GM19240 (cell line): ENCODE measurements around the gene CDC5L.

Experiments
- DNase-seq: peaks from one replicate; pipeline ENCODE4 v3.0.0; 2011; ENCODE audit warnings: low spot score; ENCODE audit not compliant: insufficient read length

Gene CDC5L

DNA sequence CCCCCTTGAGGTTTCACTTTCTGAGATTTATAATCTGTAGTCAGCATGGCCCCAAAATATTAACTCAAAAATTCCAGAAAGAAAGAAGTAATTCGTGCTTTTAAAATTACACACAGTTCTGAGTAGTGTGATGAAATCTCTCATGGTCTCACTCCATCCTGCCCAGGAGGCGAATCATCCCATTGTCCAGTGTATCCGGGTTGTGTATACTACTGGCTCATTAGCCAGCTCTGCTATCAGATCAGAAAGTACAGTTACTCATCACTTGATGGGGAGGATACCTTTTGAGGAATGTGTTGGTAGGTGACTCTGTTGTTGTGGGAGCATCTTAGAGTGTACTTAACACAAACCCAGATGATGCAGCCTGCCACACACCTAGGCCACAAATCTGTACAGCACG is 65.2 kb downstream of the CDC5L start:
- DNase-seq, result no peak

DNA sequence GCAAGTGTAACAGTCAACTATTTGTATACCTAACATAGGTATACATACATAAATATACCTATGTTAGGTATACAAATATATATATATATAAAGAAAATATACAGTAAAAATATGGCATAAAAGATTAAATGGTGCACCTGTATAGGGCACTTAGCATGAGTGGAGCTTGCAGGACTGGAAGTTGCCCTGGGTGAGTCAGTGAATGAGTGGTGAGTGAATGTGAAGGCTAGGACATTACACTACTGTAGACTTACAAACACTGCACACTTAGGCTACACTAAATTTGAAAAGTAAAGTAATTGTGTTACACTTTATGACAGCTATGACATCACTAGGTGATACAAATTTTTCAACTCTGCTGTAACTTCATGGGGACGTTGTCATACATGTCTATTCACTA is 65.6 kb downstream of the CDC5L start:
- DNase-seq, result no peak

DNA sequence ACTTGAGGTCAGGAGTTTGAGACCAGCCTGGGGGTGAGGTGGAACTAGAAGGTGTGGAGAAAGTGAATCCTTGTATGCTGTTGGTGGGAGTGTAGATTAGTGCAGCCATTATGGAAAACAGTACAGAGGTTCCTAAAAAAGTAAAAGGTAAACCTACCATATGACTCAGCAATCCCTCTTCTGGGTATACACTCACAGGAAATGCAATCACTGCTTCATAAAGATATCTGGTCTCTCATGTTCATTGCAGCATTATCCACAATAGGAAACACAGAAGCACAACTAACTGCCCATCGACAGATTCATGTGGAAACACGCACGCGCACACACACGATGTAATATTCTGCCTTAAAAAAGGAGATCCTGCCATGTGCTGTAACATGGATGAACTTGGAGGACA is 66.7 kb downstream of the CDC5L start:
- no peak for DNase-seq

DNA sequence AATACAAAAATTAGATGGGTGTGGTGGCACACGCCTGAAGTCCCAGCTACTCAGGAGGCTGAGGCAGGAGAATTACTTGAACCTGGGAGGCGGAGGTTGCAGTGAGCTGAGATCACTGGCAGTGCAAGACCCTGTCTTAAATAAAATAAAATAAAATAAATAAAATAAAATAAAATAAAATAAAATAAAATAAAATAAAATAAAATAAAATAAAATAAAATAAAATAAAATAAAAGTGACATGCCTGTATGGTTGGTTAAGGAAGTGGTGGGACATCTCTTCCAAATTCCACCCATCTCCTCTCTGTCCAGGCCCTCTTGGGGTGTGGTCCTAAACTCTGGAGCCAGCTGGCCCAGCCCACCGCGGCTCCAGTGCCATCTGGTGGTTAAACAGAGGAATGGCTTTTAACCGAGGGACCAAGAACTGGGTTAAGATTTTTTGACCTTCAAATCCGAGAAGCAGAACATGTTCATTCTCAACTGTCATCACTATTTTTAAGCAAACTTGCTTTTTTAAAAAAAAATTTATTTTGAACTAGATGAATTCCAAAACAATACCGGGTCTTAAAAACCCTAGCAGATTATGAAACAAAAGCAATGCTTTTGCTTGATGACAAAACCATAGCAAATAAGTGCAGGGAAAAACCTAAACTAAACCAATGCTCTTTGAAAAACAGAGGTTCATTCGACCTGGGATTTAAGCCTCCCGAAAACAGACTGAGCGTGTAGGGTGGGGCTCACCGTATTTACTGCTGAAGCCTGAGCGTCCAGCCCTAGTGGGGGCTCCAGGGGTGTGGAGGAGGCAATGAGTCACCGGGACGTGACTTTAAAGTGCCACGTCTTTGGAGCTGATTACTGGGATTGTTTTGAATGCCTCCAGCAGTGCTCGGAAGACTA is 68.8 kb downstream of the CDC5L start:
- peak; percentile 66 for DNase-seq

DNA sequence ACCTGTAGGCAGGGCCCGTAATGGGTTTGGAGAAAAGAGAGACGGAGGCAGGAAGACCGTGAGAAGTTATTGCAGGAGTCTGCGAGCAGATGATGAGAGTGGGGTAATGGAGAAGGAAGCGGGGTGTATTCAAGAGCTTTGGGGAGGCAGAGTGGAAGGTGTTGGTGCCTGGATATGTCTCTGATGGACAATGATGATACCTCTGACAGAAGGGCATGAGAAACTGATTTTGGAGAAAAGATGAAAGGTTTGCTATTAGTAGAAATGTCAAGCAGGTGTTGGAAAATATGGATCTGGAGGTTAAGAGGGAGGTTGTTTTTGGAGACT is 69.4 kb downstream of the CDC5L start:
- DNase-seq, result no peak

DNA sequence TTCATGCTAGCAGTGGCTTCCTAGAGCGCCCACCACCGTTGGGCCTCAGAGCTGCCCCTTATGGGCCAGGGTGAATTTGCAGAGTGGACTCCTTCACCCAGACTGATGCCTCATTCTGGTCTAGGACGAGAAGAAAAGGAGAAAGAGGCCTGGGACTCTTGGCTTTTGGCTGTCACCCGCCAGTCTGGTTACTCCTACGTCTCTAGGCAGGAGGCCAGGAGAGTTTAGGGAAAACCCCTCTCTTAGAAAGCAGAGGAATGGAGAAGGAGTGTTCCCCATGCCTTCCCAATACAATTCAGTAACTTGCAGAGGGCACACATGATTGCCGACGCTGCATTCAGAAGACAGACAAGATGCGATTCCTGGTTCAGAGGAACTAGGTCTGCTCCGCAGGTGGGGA is 70.1 kb downstream of the CDC5L start:
- no peak for DNase-seq

DNA sequence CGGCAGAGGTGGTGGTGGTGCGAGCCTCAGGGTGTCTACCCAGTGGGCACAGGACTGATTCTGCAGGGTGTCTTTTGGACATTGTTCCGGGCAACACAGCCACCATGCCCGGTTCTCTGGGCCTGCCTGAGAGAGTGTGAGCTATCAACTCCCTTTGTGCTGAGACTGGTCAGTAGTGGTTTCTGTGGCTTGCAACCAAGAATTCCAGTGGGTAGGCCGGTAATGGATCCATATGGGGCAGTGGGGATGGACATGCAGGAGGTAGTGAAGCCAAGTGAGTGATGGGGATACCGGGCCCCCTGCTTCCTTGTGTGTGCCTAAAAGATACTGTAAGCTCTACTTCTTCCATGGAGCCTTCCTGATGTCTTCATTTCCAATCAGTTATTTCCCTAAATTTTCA is 71.0 kb downstream of the CDC5L start:
- DNase-seq, result no peak

DNA sequence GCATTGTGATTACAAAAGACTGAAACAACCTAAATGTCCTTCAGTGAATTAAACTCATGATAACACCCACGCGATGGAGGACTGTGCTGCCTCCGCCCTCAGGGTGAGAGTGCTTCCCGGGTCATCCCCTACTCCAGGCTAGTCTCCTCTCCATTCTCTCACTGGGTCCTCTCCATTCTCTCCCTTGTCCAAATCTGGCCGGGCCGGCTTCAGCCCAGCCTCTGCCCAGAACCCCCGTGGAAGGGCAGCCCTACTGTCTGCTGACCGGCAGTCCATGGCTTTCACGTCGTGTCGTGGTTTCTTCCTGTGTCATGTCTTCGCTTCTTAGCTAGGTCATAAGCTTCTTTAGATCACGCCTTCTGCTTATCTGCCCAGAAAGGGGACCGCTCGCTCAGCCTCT is 74.8 kb downstream of the CDC5L start:
- no peak for DNase-seq

DNA sequence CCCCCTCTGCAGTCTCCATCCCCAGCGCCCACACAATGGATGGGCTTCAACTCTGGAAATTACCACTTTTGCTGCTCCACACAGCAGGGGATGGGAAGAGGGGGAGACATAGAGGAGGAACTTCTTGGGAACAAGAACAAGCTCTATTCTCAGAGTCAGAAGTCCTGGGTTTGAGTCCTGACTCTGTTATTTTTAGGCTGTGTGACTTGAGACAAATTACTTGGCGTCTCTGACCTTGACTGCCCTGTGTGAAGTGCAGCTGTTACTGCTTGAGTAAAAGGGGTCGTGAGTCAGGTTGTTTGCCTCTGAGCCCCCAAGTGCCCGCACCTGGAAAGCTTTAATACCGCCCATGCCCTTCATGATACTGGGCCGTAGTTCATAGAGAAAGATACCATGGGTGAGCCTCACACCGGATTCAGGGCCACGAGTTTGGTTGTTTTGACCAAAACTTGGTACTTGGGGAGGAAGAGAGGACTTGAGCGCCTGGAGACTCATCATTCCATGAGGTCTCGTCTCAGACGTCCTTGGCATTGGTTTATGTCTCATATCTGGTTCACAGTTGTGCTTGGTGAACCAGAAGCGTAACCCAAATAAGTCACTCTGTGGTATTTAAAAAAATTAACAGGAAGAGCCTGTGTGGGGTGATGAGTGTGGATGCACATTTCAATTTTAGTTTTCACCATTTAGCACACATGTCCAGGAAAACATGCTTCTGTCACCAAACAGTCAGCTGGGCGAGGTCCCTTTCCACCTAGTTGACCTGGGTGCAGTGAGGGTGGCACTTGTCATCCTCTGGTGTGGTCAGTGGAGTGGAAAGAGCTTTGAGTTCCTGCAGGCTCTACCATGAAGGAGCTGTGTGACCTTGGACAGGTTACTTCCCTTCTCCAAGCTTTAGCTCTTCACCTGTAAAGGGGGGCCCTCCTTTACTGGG is 75.6 kb downstream of the CDC5L start:
- DNase-seq, result no peak

DNA sequence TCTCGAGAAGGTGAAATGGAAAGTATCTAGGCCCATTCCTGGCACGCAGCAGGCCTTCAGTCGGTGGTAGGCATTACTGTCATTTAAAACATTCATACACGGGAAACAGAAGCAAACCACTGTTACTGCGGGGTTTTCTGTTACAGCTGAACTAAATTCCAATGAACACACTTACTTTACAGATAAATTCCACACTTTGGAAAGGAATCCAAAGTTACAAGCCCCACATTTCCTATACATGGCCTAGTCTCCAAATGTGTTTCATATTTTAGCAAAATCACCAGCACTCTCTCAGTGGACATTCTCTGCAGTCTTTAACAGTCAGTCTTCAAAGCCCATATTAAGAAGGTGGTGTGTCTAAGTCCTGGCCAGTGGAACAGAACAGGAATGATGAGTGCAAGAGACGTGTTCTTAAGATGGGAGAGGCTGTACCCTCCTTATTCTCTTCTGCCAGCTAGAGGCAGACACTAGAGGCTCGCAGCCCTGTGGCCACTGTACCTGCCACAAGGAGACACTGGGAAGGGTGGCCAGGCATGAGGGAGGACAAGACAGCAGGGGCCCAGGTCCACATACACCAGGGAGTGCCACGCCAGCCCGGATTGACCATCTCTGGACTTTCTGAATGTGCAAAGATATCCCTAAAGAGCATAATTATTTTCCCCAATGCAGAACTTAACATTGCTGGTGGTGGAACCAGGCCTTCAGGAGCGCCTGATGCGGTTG is 76.4 kb downstream of the CDC5L start:
- DNase-seq, result no peak

DNA sequence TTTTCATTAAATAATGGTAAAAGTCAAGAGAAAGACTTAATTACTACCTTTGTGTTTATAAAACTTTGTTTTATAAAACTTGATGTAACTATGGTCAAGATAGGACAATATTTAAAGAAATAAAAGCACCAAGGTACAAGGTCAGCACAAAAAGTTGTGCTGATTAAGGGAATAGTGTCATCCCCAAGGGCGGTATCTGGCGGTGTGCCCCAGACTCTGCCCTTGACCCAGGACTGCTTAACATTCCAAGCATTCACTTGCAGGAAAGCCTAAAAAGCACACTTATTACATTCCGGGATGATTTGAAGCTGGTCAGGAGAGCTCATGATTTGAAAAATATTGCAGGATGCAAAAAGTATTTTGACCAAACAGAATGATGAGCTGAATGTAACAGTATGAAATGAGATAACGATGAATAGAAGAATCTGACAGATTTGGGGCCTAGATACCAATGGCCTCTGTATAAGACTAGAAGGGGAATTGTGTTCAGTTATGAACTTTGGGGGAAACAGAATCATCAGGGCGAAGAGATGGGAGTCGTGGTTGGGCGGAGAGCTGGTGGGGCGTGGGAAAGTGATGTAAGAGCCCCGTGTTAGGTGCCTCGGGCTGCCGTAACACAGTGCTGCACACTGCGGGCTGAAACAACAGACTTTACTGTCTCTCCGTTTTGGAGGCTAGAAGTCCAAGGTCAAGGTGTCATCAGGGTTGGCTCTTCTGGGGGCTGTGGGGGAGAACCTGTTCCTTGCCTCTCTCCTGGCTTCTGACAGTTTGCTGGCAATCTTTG is 77.2 kb downstream of the CDC5L start:
- DNase-seq, result no peak

DNA sequence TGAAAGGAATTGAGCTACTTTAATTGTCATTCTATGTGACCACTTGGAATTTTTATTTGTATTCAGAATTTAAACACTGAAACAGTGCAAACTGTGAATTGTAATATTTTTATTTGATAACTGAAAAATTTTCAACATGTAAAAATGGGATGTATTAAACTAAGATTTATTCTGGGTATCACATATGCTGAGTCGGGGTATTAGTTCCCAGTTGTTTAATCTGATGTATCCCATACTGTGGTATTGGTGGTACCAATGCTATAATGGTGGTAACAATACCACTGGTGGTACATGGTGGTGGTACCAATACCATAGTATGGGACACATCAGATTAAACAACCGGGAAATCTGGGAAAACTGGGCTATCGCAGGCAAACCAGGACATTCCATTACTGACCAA is 79.4 kb downstream of the CDC5L start:
- DNase-seq, result no peak

DNA sequence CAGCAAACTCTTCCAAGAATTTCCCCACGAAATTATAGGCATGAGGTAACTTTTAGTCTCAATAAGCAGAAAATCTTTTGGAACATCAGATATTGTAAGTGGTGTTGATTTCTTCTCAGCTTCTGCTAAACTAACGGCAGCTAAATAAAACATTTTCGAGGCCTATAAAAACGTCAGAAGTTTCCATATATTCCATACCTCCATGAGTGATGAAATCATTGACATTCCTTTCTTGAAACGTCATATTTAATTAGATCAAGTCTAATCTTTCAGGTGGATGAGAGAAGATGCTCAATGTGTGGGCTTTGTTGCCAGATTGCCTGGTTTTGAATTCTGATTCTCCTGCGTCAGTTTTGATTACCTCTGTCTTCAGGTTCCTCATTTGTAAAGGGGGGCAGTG is 81.3 kb downstream of the CDC5L start:
- DNase-seq, result no peak

DNA sequence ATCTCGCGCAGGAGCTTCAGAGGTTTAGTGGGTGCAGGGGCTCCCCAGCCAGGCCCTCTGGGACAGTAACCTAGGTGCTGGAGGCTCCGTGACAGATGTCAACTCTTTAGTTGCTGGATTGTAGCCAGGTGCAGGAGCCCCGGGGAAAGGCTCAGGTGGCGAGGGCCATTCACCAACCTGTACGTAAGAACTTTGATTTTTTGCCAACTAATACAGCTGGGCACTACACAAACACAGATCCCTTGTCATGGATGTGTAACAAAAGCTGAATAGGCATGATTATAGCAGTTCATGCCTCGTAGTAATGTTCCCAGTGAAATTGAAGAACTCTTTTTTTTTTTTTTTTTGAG is 82.6 kb downstream of the CDC5L start:
- DNase-seq, result no peak

DNA sequence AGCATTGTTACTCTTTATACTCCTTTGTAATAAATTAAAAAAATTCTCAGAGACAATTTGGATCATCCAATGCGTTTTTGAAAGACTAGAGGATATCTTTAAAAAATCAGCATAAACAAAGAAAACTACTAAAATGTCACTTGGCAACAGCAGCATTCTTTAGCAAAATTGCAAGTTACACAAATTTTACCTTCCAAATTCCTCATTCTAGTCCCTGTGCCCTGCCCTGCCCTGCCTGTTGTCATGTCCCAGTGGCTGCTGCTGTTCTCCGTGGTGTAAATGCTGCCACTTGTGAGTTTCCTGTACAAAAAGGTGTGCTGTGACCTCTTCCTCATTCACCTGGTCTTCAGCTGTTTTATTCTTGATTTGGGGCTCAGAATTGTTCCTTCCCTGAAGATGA is 83.2 kb downstream of the CDC5L start:
- no peak for DNase-seq

DNA sequence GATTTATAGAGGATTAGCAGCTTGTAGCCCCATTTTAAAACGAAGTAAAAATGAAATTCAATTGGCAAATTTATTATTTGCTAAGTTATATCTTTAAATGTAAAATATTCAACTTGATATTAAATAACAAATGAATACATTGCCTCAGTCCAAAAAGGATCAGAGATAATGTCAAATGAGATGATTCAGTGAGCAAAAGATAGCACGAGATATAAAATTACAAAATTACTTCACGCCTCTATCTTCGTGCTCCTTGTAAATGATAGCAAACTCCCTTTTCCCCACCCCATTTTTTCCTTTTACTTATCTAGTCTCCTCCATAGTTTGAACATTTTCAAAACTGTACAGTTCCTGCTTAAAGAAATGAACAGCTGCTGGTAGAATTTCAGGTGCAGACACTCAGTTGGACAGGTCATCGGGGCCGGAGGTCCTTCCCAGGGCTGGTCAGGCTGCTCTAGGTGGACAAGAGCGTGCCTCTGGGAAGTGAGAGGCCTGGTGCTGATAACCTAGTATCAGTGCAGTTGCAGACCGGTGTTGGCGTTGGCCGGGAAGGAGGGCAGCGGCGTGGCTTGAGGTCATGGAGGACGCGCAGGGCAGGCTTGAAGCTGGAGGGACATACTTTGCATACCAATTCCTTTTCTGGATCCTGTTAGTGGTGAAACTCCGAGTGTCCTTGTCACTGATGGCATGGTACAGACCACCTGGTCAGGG is 83.9 kb downstream of the CDC5L start:
- no peak for DNase-seq

DNA sequence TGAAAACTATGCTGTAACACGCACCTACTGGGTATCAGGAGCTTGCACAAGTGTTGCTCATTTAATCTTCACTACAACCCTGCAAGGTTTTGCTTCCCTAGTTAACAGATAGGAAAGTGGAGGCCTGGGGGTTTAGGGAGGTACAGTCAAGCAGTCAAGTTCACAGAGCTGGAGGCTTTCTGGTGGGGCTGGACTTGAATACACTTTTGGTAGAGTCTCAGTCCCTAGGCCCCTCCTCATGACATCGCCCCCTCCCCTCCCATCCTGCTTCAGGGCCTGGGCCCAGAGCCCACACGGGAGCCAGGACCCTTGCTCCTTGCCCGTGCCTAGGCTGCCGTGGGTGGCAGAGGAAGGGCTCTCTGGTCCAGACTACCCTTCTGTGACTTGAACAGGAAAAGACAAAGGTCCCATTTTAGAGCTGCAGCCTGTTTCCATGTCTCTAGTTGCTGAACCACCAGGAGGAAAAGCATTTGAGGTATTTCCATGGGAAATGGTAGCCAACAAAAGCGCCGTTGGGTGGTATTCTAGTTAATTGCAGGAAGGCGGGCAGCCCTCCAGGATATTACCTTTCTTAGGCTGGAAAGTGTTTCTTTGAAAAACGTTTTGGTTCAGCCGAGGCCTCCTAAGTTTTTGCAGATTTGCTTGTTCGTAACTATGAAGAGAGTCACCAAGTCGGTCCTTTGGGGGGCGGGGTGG is 84.9 kb downstream of the CDC5L start:
- DNase-seq, result no peak

DNA sequence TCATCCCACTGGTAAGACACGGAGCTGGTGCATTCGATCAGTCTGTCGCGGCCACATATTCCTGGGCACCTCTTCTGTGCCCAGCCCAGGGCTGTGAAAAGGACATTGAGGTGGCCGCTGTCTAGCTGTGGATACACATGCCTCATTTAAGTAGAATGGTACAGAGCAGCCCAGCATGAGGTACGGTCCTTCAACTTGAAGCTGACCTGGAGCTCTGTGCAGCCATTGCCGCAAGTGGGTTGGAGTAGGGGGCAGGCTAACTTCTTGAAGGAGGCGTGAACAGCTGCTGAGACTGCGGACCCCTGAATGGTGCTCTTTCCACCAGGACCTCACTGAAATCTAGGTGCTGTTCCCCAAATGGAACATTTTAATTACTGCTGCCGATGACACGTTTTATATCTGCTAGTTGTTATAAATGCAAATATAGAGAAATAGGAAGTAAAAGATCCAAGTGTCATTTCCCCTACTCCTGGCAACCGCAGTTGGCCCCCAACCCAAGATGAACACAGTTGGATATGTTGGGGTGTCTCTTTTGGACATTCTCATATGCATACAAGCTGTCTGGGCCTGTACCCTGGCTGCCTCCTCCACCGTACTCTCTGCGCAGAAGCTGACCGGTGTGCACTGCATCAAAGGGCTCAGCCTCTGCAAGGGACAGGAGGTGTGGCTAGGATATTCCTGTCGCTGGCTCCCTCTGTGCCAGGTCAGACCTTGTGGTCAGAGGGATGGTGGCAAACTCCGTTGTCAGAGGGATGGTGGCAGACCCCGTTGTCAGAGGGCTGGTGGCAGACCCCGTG is 86.1 kb downstream of the CDC5L start:
- DNase-seq, result no peak

DNA sequence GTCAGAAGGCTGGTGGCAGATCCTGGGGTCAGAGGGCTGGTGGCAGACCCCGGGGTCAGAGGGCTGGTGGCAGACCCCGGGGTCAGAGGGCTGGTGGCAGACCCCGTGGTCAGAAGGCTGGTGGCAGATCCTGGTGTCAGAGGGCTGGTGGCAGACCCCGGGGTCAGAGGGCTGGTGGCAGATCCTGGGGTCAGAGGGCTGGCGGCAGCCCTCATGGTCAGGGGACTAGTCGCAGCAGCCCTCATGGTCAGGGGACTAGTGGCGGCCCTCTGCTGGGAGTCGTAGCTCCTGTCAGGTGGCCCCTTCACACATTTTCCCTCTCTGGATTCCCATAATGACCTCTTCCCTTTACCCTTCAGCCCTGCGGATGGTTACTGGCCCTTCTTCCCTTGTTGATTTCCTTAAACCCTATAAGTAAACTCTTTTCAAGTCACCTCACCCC is 86.7 kb downstream of the CDC5L start:
- no peak for DNase-seq
